ENCODE results near the gene TRPV4.

TRPV4 gene

GRCh38 chr12:109760930-109761921 lies 72.0 kb downstream of the TRPV4 start:
- DNase-seq (ENCODE audit: low spot score), result no peak

GRCh38 chr12:109760031-109760929 lies 72.9 kb downstream of the TRPV4 start:
- no peak for DNase-seq (ENCODE audit: low spot score)

- DNase-seq (ENCODE audit: low spot score), result no peak
Measured at GRCh38 chr12:109759595-109759994, 73.6 kb downstream of the TRPV4 start.

GRCh38 chr12:109758426-109759420 lies 74.5 kb downstream of the TRPV4 start:
- no peak for DNase-seq (ENCODE audit: low spot score)

- no peak for DNase-seq (ENCODE audit: low spot score)
Measured at GRCh38 chr12:109757671-109758265, 75.4 kb downstream of the TRPV4 start.

GRCh38 chr12:109756457-109756856 lies 76.7 kb downstream of the TRPV4 start:
- DNase-seq (ENCODE audit: low spot score), result no peak

GRCh38 chr12:109753959-109754358 lies 79.2 kb downstream of the TRPV4 start:
- no peak for DNase-seq (ENCODE audit: low spot score)

- DNase-seq (ENCODE audit: low spot score), result no peak
Measured at GRCh38 chr12:109753054-109753401, 80.2 kb downstream of the TRPV4 start.

- DNase-seq (ENCODE audit: low spot score), result no peak
Measured at GRCh38 chr12:109752117-109753053, 80.8 kb downstream of the TRPV4 start.

- DNase-seq (ENCODE audit: low spot score), result no peak
Measured at GRCh38 chr12:109744986-109745942, 87.9 kb downstream of the TRPV4 start.

GRCh38 chr12:109744026-109744425 lies 89.2 kb downstream of the TRPV4 start:
- no peak for DNase-seq (ENCODE audit: low spot score)

- no peak for DNase-seq (ENCODE audit: low spot score)
Measured at GRCh38 chr12:109743076-109743910, 89.9 kb downstream of the TRPV4 start.

GRCh38 chr12:109741970-109742703 lies 91.1 kb downstream of the TRPV4 start:
- no peak for DNase-seq (ENCODE audit: low spot score)

GRCh38 chr12:109741286-109741969 lies 91.8 kb downstream of the TRPV4 start:
- no peak for DNase-seq (ENCODE audit: low spot score)

- no peak for DNase-seq (ENCODE audit: low spot score)
Measured at GRCh38 chr12:109740694-109741245, 92.4 kb downstream of the TRPV4 start.

All from Ammon's horn (tissue), 1 donor.